GM12878 (cell line): ENCODE data around the gene UBE2QL1. TPM values are rescaled to one million over a fixed set of nuclear protein-coding genes. Genes with fewer than 3 reads are reported as not detected.

Experiments used
- ATAC-seq: fragments of 200-7000 bp; cut with Tn5 transposase; 3 replicates; pipeline ENCODE4 v1.9.1; 2020; ENCODE audit warnings: mild to moderate bottlenecking, moderate library complexity
- BruUV-seq: library from RNA; stranded (reverse); fragments of 400-500 nt; replicated peaks from 2 replicates; lab custom pipeline; 2021; lab: Mats Ljungman, UMichigan
- CTCF ChIA-PET: fragments of 300-600 bp; sonication (Branson Sonifier 250); formaldehyde crosslinking; extraction: SDS; loops from one replicate; lab custom pipeline; 2021; ENCODE audit warnings: inconsistent platforms; lab: Yijun Ruan, JAX
- POLR2A ChIA-PET: fragments of 350-600 bp; formaldehyde crosslinking; extraction: SDS; loops from one replicate; lab custom pipeline; 2021; ENCODE audit warnings: inconsistent platforms; lab: Charles Lee
- RAD21 ChIA-PET: fragments of 300-600 bp; sonication (Branson Sonifier 250); formaldehyde crosslinking; loops from one replicate; lab custom pipeline; 2023; ENCODE audit warnings: antibody characterized with exemption; ENCODE audit not compliant: unreplicated experiment; lab: Charles Lee
- SMC1A ChIA-PET: fragments of 300-600 bp; sonication (Branson Sonifier 250); formaldehyde crosslinking; loops from one replicate; lab custom pipeline; 2023; ENCODE audit not compliant: unreplicated experiment, uncharacterized antibody; lab: Charles Lee
- DNase-seq: peaks from one replicate; pipeline ENCODE4 v3.0.0-alpha.2; 2011; ENCODE audit warnings: low read depth, low spot score
- FAIRE-seq: peaks from 3 replicates; lab custom pipeline; 2011; peaks lifted over from hg19 to GRCh38; lab: Jason Lieb, UNC
- H2AFZ ChIP-seq: 2 replicates; pipeline ENCODE4 v1.6.0; 2011; ENCODE audit warnings: low read depth, low read length, control low read depth; ENCODE audit not compliant: control insufficient read depth
- H3K27ac ChIP-seq: 2 replicates; pipeline ENCODE4 v1.5.1; 2011; ENCODE audit warnings: control low read depth; ENCODE audit not compliant: control insufficient read depth, insufficient read depth
- H3K27me3 ChIP-seq, 2 experiments: replicated peaks in 1 of 2; 2 replicates each; pipeline versions ENCODE4 v1.6.0 to v1.6.1; 2011; ENCODE audit warnings: low read length in 1 of 2; ENCODE audit not compliant: control insufficient read depth in 2 of 2, insufficient read depth in 2 of 2
- H3K36me3 ChIP-seq, 2 experiments: 2 replicates each; pipeline ENCODE4 v1.5.1; 2011; ENCODE audit warnings: low read length in 1 of 2; ENCODE audit not compliant: control insufficient read depth in 2 of 2, insufficient read depth in 2 of 2
- H3K4me1 ChIP-seq: 2 replicates; pipeline ENCODE4 v1.6.1; 2011; ENCODE audit warnings: mild to moderate bottlenecking, low read length, moderate library complexity, mixed read lengths; ENCODE audit not compliant: control insufficient read depth, insufficient read depth
- H3K4me2 ChIP-seq: 2 replicates; pipeline ENCODE4 v1.6.0; 2011; ENCODE audit warnings: control low read depth; ENCODE audit not compliant: control insufficient read depth, insufficient read depth
- H3K4me3 ChIP-seq: fragments of 200-600 bp; sonication (generic); 2 replicates; pipeline ENCODE4 v1.5.1; 2016
- H3K79me2 ChIP-seq: 2 replicates; pipeline ENCODE4 v1.6.0; 2011; ENCODE audit warnings: low read length; ENCODE audit not compliant: control insufficient read depth, insufficient read depth
- H3K9ac ChIP-seq: 2 replicates; pipeline ENCODE4 v1.8.0; 2011; ENCODE audit warnings: low read length, control low read depth, mixed read lengths; ENCODE audit not compliant: control insufficient read depth, insufficient read depth
- H3K9me3 ChIP-seq: replicated peaks from 3 replicates; pipeline ENCODE4 v1.5.1; 2011; ENCODE audit warnings: mild to moderate bottlenecking, low read length; ENCODE audit not compliant: control insufficient read depth, insufficient read depth
- H4K20me1 ChIP-seq: 2 replicates; pipeline ENCODE4 v1.6.0; 2011; ENCODE audit not compliant: control insufficient read depth, insufficient read depth
- BHLHE40 ChIP-seq, 2 experiments: fragments of 450-650 bp in 1 of 2; IDR thresholded peaks; 2 replicates each; pipeline ENCODE4 v1.6.1; 2011 to 2017; ENCODE audit warnings: low read depth in 2 of 2, borderline replicate concordance in 1 of 2, improper control_type of control experiment in 1 of 2, low read length in 1 of 2, mild to moderate bottlenecking in 1 of 2
- CBFB ChIP-seq: IDR thresholded peaks from 2 replicates; pipeline ENCODE4 v1.6.1; 2016; ENCODE audit warnings: antibody characterized with exemption, low read depth
- CBX5 ChIP-seq: sonication (generic); IDR thresholded peaks from 2 replicates; pipeline ENCODE4 v1.6.1; 2016; ENCODE audit warnings: low read depth, moderate library complexity, mild to moderate bottlenecking, inconsistent platforms
- CHD2 ChIP-seq: IDR thresholded peaks from 2 replicates; pipeline ENCODE4 v1.6.1; 2011; ENCODE audit warnings: low read depth, low read length, improper control_type of control experiment, borderline replicate concordance
- CHD4 ChIP-seq: fragments of 200-600 bp; sonication (generic); IDR thresholded peaks from 2 replicates; pipeline ENCODE4 v1.6.1; 2016; ENCODE audit warnings: mild to moderate bottlenecking
- FOS ChIP-seq: IDR thresholded peaks from 3 replicates; pipeline ENCODE4 v1.6.1; 2011; ENCODE audit warnings: borderline replicate concordance; ENCODE audit not compliant: insufficient read length; ENCODE audit errors: extremely low read depth
- GABPA ChIP-seq: IDR thresholded peaks from 2 replicates; pipeline ENCODE4 v1.6.1; 2014; ENCODE audit warnings: antibody characterized with exemption, low read depth, mild to moderate bottlenecking, inconsistent platforms
- IKZF1 ChIP-seq: fragments of 450-650 bp; conservative IDR thresholded peaks from 2 replicates; pipeline ENCODE4 v1.6.1; 2017; ENCODE audit warnings: antibody characterized with exemption, mild to moderate bottlenecking
- MTA3 ChIP-seq: IDR thresholded peaks from 2 replicates; pipeline ENCODE4 v1.6.1; 2012; ENCODE audit warnings: low read length, inconsistent platforms, borderline replicate concordance
- PAX5 ChIP-seq: IDR thresholded peaks from 2 replicates; pipeline ENCODE4 v1.6.1; 2011; ENCODE audit warnings: low read depth, low read length, borderline replicate concordance
- RELA ChIP-seq: fragments of 450-650 bp; IDR thresholded peaks from 2 replicates; pipeline ENCODE4 v1.8.0; 2014; ENCODE audit warnings: borderline replicate concordance; ENCODE audit not compliant: partially characterized antibody
- TBL1XR1 ChIP-seq: IDR thresholded peaks from 2 replicates; pipeline ENCODE4 v1.6.1; 2012; ENCODE audit warnings: low read depth, low read length, improper control_type of control experiment
- TCF7 ChIP-seq: IDR thresholded peaks from 2 replicates; pipeline ENCODE4 v1.6.1; 2014; ENCODE audit warnings: antibody characterized with exemption, borderline replicate concordance
- ZBED1 ChIP-seq: IDR thresholded peaks from 2 replicates; pipeline ENCODE4 v1.6.1; 2016; ENCODE audit warnings: borderline replicate concordance
- WGBS: methylation state at CpG from one replicate; pipeline ENCODE4 v1.1.6; 2016; ENCODE audit warnings: low lambda C conversion rate; ENCODE audit not compliant: insufficient replicate concordance, insufficient coverage; ENCODE audit errors: missing lambda C conversion rate; 5-methylcytosine and 5-hydroxymethylcytosine counted together
- in situ Hi-C: fragments of 300-500 bp; cut with MboI; formaldehyde crosslinking; loops from 9 replicates; pipeline ENCODE4 v1.14.3; 2018; ENCODE audit warnings: mixed read lengths
- intact Hi-C: fragments of 100-400 bp; cut with micrococcal nuclease; formaldehyde crosslinking; loops from one replicate; pipeline ENCODE4 v1.14.2; 2022; ENCODE audit not compliant: unreplicated experiment
- polyA plus RNA-seq, 11 experiments: library from polyadenylated mRNA; depleted of rRNA in 4 of 11; unstranded in 6 of 11; stranded (reverse) in 5 of 11; fragments of >200 nt; fragmentation: Nextera tagmentation in 4 of 11; fragmentation: Illumina TruSeq in 1 of 11; extraction: Ambion mirVana in 4 of 11; extraction: Trizol in 1 of 11; gene quantifications; 1 replicate in 1 of 11; 2 replicates in 10 of 11; pipeline versions ENCODE4 v1.2.1 to v1.2.3, GENCODE V29; 2011 to 2016; ENCODE audit warnings: inconsistent platforms in 2 of 11, missing spikeins in 2 of 11, low read depth in 1 of 11
- total RNA-seq, 4 experiments: library from RNA; depleted of rRNA in 3 of 4; stranded (reverse); fragments of >200 nt in 3 of 4; fragmentation: Illumina TruSeq in 1 of 4; extraction: Trizol in 1 of 4; gene quantifications; 2 replicates each; pipeline versions ENCODE4 v1.2.1 to v1.2.3, GENCODE V29; 2013 to 2021
- TF ChIP-seq, protein P1 (sequence below): fragments of 450-650 bp; IDR thresholded peaks from 2 replicates; pipeline ENCODE4 v1.6.1; 2016; ENCODE audit warnings: mild to moderate bottlenecking
- TF ChIP-seq, protein P2 (sequence below): IDR thresholded peaks from 2 replicates; pipeline ENCODE4 v1.6.1; 2011; ENCODE audit warnings: low read depth, low read length, improper control_type of control experiment, borderline replicate concordance
- TF ChIP-seq, protein P3 (sequence below): fragments of 450-650 bp; IDR thresholded peaks from 2 replicates; pipeline ENCODE4 v1.6.1; 2017; ENCODE audit warnings: low read depth, mild to moderate bottlenecking, moderate library complexity

The UBE2QL1 gene
- total and polyA plus RNA-seq, 10 of the 15 experiments (the other 5 are each of a cell fraction or from before 2014, with no cell fraction given) = 0.03 to 0.62 (median 0.04) TPM; not detected in 6

DNA sequence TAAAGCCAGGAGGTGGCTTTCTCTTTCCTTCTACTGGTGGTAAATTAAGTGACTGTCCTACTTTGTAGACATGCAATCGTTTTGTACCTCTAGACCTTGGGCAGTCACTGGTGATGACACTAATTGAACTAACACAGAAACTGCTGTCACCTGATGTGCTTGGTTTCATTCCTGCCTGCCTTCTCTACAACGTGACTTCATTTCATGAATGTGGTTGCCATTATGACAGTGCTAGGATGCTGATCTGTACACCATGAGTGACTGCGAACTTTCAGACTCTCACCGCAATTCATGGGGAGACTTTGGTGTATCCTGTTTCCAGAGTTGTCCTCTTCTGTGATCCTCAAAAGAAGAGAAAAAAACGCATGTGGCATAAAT lies 47.5 kb downstream of the UBE2QL1 start (continued):
- TF ChIP-seq, protein P1, sequence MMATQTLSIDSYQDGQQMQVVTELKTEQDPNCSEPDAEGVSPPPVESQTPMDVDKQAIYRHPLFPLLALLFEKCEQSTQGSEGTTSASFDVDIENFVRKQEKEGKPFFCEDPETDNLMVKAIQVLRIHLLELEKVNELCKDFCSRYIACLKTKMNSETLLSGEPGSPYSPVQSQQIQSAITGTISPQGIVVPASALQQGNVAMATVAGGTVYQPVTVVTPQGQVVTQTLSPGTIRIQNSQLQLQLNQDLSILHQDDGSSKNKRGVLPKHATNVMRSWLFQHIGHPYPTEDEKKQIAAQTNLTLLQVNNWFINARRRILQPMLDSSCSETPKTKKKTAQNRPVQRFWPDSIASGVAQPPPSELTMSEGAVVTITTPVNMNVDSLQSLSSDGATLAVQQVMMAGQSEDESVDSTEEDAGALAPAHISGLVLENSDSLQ = peak; percentile 94
- TF ChIP-seq RELA (peak; percentile 44), ZBED1 (peak; percentile 85; the same call in 1 of the 2 replicates), IKZF1 (peak; percentile 94), GABPA (0 out of 2 replicates have a peak, but pooled peaks have one; percentile 43), CHD4 (no peak), PAX5 (peak; percentile 92), CBFB (peak; percentile 73)
- TF ChIP-seq, protein P2, sequence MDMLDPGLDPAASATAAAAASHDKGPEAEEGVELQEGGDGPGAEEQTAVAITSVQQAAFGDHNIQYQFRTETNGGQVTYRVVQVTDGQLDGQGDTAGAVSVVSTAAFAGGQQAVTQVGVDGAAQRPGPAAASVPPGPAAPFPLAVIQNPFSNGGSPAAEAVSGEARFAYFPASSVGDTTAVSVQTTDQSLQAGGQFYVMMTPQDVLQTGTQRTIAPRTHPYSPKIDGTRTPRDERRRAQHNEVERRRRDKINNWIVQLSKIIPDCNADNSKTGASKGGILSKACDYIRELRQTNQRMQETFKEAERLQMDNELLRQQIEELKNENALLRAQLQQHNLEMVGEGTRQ = peak; percentile 43; the same call in 1 of the 2 replicates
- TF ChIP-seq, all 136 proteins: peak for 63

DNA sequence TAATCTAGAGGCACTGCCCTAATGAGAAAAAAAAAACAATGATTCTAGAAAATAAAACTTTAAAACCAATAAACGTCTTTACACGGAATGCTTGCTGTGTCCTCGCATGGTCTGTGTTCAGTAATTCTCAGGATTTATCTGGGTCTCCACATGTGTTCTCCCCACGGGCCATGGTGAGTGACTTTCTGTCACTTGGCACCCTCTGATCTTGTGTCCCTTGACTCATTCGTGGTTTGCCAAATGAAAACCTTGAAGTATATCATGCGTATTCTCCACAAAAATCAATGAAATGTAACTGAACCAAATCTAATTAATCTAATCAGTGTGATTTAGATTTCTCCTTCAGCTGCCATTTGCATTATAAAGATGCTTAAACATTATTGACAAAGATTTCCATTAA lies 48.0 kb downstream of the UBE2QL1 start:
- H4K20me1 ChIP-seq = no peaks in the 10 kb centered on the region
- in situ Hi-C loops = loop anchor here (5.0 kb wide), 2 partner anchors 241 to 739 kb away; no protein-coding TSS in a partner anchor
- H3K36me3 ChIP-seq = no peaks in the 10 kb centered on the region
- H3K4me1 ChIP-seq = peaks cover 36% of the 10 kb centered on the region
- ATAC-seq (peak; percentile 31), DNase-seq (no peak), FAIRE-seq (no peak)
- TF ChIP-seq, protein P3, sequence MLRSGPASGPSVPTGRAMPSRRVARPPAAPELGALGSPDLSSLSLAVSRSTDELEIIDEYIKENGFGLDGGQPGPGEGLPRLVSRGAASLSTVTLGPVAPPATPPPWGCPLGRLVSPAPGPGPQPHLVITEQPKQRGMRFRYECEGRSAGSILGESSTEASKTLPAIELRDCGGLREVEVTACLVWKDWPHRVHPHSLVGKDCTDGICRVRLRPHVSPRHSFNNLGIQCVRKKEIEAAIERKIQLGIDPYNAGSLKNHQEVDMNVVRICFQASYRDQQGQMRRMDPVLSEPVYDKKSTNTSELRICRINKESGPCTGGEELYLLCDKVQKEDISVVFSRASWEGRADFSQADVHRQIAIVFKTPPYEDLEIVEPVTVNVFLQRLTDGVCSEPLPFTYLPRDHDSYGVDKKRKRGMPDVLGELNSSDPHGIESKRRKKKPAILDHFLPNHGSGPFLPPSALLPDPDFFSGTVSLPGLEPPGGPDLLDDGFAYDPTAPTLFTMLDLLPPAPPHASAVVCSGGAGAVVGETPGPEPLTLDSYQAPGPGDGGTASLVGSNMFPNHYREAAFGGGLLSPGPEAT = 0 out of 2 replicates have a peak, but pooled peaks have one; percentile 14
- TF ChIP-seq TCF7 (0 out of 2 replicates have a peak, but pooled peaks have one; percentile 14), CBFB (0 out of 2 replicates have a peak, but pooled peaks have one; percentile 4), TBL1XR1 (no peak; the same call in 1 of the 2 replicates), MTA3 (no peak), CHD2 (no peak), CBX5 (no peak), BHLHE40 (IDR thresholded peaks at IDR 0.05; ENCODE audit: borderline replicate concordance in 1 of 2, low read depth in 2 of 2, low read length in 1 of 2) (no peak), FOS (no peak)
- no peaks in the 10 kb centered on the region for H3K79me2 ChIP-seq
- no peaks in the 10 kb centered on the region for H3K27me3 ChIP-seq
- WGBS = 0% methylated on average over 6 of the region's 6 CpGs
- TSS peak; percentile 90 for BruUV-seq
- ChIA-PET CTCF (interaction anchor here (0.7 to 1.4 kb wide), 3 partner anchors 10 to 94 kb away, joined by 3 to 7 read pairs (median 4); no protein-coding TSS in a partner anchor), RAD21 (interaction anchor here (0.7 to 1.8 kb wide), 6 partner anchors 12 to 234 kb away, joined by 3 to 14 read pairs (median 4); partner anchors contain the start of gene NSUN2), POLR2A (interaction anchor here (1.7 kb wide), 1 partner anchor 12 kb away, joined by 12 read pairs; no protein-coding TSS in a partner anchor), SMC1A (interaction anchor here (1.2 to 4.3 kb wide), 4 partner anchors 10 to 22 kb away, joined by 3 to 17 read pairs (median 10); no protein-coding TSS in a partner anchor)
- H3K9ac ChIP-seq = no peak overlapping the region
- H3K4me3 ChIP-seq = no peak overlapping the region
- H2AFZ ChIP-seq = no peak overlapping the region
- peak overlapping the region; percentile 21; the same call in 1 of the 2 replicates for H3K4me2 ChIP-seq
- H3K27ac ChIP-seq = peak overlapping the region; percentile 21
- H3K9me3 ChIP-seq = no peaks in the 10 kb centered on the region; the same call in 2 of the 3 replicates
- intact Hi-C loops = loop anchor here (1.0 kb wide), 2 partner anchors 13 to 241 kb away; no protein-coding TSS in a partner anchor
